M059J (cell line): ENCODE results near the gene PLCB4. TPM values are rescaled to one million over a fixed set of nuclear protein-coding genes. Genes with fewer than 3 reads are reported as not detected.
"Not testable (repeated sequence)": the region's sequence is repeated elsewhere in the genome, so short reads cannot be mapped to it uniquely, and the experiment has no call there.

Experiments used
- DNase-seq: peaks from one replicate; pipeline ENCODE4 v3.0.0-alpha.2; 2012; ENCODE audit warnings: low read depth
- total RNA-seq: library from RNA; depleted of rRNA; stranded (reverse); fragments of >200 nt; shearing (Covaris generic); gene quantifications from 2 replicates; pipeline ENCODE4 v1.2.3, GENCODE V29; 2014

Gene PLCB4
- total RNA-seq, 1 experiment from 2014 or later = 16.1 TPM

DNA sequence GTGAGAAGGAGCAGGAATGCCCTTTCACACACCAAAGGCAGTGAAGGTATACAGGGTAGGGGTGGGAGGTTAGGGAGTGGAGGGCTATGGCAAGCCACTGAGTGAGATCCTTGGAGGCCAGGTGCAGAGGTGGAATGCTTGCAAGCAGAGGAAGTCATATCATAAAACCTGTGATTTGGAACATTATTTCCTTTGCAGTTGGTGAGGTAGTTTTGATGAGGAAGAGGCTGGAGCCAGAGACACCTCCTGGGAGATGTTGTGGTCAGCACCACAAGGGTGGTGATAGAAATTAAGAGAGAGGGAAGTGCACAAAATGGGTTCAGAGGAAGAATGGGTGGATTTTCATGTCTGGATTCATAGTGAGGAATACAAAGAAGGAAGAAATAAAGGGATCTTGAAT lies 73.0 kb downstream of the PLCB4 start:
- DNase-seq = no peak

DNA sequence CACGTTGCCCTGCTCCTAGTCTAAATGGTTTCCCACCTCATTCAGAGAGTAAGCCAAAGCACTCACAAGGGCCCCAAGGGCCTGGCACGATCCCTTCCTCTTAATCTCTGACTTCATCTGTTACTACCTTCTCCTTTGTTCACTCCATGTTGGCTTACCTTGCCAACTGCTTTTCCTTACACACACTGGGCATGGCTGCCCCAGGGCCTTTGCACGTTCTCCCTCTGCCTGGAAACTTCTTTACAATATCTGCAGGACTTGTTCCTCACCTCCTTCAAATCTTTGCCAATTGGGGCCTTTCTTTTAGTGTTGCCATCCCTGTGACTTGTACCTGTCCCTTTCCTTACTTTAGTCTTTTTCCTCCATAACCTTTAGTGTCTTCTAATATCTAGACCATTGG lies 73.9 kb downstream of the PLCB4 start:
- no peak for DNase-seq

DNA sequence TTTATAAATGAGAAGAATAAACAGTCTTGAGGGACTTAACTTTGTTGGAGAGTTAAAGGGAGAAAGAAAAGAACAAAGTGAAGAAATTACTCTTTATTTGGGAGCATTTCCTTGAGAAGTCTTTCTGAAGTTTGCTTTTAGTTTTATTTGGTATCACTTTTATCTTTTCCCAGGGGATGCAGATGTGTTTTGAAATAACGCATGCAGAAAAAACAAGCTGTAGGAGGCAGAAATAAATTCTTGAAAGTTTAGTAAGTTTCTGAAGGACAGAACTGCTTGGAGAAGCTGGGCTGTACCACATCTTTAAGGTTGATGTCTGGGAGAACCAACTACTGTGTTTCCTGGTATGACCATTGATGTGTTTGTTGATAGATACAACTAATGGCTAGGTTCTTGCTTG lies 75.0 kb downstream of the PLCB4 start:
- no peak for DNase-seq

DNA sequence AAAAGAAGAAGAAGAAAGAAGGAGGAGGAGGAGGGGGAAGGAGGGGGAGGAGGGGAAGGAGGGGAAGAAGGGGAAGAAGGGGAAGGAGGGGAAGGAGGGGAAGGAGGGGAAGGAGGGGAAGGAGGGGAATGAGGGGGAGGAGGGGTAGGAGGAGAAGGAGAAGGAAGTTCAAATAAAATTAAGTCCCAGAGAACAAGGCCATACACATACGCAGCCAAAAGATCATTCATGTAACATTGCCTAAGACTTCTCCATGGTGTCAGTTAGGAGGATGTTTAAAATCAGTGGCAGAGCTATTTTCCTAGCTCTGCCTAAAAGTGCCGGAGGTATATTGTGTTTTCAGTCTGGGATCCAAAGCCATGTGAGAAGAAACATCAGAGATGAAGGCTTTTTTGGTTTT lies 75.8 kb downstream of the PLCB4 start:
- no peak for DNase-seq

DNA sequence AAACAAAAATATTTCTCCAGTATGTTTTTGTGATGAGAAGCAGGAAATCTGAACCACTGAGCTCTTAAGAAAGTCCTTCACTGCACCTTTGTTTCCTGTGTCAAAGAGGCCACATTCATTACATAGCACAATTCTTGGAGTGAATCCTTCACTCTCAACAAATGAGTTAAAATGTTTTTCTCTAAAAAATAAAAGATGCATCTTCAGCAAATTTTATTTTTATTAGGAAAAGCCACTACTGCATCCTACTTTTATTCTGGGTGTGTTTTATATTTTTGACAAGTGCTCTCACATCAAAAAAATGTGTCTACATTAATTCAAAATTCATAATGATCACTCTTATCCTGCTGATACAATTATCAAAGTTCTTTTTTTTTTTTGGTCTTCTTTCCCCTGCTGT lies 76.3 kb downstream of the PLCB4 start:
- DNase-seq = peak; percentile 24

DNA sequence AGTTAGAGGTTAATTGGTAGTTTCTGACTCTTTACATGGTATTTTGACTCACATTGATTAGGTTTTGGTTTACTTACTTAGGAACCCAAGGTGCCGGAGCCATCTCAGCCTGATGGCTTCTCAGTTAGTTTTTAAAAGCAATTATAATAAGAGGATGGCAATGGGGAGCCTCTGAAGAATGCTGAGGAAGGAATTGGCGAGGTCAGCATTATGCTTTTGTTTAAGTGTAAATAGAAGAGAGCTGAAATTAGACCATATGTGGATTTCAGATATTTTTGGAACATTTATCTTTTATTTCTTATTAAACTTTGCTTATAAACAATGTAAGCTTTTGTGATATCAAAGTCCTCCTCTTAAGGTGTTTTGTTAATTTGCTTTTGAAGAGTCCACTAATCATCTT lies 77.8 kb downstream of the PLCB4 start:
- DNase-seq = no peak

DNA sequence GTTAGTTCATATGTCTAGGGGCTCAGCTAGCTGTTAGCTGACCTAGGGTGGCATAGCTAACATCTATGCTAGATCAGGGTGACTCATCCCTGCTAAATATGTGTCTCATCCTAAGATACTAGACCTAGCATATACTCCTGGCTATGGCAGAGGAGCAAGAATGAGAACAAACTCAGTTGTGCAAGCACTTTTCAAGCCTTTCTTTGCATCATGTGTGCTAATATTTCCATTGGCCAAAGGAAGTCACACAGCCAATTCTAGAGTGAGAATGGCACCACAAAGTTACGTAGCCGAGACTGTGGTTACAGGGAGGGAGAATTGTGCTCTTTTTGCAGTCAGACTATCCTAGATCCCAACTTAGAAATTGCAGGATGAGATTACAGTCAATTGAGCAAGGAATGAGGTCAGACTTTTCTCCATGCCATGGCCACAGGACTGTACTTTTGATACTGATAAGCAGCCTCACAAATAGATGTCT lies 78.7 kb downstream of the PLCB4 start:
- DNase-seq = peak; percentile 79

DNA sequence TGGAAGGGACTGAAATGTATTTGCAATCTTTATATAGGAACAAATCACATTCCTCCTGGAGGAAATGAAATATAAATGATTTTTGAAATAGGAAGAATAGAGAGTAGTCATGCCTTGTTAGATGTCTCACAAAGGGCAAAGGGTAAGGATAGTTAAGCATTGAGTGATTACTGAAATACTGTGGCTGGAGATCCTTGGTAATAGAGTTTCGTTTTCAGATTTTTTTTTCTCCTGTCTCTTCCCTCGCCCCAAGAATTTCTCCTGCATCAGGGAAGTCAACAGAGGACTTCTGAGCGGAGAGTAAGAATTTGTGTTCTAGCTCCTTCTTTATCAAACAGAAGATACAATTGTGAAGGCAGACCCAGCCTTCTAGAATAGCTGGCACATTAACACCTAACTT lies 79.4 kb downstream of the PLCB4 start:
- DNase-seq = no peak

DNA sequence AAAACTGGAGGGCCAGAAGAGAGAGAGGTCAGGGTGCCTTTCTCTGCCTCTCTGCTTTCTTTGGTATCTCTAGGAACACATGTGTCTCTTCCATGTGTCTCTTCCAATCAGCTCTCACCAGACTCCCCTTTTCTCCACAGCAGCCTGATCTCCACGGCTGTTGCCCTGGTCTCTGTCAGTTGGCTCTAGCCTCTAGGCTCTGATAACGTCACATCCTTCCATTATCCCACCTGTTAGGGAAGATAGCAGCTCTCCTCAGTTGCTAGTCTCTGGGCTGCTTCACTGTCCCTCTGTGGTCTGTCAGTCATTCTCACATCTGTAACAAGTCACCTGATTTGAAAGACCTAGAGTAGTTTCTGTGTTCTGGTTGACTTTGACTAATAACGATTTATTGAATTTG lies 80.2 kb downstream of the PLCB4 start:
- no peak for DNase-seq

DNA sequence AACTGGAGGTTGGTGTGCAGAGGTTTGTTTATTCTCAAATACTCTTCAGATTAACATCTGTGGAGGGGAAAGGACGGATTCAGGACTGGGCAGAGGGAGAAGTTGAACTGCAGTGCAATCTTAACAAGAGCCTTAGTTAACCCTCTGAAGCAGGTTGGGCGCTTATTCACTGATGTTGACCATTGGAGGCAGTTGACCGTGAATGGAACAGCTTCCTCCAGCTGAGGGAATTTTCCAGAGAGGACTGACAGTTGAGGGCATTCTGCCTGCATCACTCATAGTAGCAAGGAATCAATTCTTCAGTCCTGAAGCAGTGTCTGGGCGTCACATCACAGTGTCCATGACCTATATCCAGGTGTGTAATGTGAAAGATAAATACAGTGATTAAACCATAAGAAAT lies 80.9 kb downstream of the PLCB4 start:
- no peak for DNase-seq

DNA sequence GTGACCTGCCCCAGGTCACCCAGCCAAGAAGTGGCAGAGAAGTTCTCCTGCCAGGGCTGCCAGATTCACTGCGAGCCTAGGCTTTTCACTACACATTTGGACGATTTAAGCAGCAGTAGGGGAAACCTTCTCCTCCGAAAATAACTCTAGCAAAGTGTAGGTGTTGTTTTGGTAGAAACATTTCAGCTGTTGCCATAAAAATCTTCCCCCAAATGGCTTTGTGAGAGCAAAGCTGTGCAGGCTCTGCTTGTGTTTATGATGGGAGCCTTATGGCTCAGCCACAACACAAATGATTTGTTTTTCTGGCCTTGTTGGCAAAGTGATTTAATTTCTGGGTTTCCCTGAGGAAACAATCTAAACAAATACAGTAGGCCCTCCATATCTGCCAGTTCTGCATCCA lies 81.8 kb downstream of the PLCB4 start:
- DNase-seq = no peak

DNA sequence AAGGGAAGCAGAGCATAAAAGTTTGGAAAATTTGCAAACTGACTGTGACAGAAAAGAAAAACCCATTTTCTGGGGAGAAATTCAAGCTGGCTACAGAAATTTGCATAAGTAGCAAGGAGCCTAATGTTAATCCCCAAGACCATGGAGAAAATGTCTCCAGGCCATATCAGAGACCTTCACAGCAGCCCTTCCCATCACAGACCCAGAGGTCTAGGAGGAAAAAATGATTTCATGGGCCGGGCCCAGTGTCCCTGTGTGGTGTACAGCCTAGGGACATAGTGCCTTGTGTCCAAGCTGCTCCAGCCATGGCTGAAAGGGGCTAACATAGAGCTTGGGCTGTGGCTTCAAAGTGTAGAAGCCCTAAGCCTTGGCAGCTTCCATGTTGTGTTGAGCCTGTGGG lies 83.3 kb downstream of the PLCB4 start:
- not testable (repeated sequence) for DNase-seq

DNA sequence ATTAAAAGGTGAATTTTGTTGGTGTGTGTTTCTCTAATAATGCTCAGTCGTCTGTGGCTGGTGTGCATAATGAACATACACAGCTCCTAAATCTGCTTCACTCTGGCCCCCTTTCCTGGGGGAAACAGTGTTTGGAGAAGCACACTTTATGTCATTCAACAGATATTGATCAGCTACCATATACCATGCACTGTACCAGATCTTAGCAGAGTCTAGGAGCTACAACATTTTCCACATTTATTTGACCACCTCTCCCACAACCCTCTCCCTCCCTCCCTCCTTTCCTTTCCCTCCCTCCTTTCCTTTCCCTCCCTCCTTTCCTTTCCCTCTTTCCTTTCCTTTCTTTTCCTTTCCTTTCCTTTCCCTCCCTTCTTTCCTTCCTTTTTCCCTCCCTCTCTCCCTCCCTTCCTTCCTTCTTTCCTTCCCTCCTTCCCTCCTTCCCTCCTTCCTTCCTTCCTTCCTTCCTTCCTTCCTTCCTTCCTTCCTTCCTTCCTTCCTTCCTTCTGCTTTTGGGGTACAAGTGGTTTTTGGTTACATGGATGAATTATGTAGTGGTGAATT lies 85.7 kb downstream of the PLCB4 start:
- DNase-seq = no peak

DNA sequence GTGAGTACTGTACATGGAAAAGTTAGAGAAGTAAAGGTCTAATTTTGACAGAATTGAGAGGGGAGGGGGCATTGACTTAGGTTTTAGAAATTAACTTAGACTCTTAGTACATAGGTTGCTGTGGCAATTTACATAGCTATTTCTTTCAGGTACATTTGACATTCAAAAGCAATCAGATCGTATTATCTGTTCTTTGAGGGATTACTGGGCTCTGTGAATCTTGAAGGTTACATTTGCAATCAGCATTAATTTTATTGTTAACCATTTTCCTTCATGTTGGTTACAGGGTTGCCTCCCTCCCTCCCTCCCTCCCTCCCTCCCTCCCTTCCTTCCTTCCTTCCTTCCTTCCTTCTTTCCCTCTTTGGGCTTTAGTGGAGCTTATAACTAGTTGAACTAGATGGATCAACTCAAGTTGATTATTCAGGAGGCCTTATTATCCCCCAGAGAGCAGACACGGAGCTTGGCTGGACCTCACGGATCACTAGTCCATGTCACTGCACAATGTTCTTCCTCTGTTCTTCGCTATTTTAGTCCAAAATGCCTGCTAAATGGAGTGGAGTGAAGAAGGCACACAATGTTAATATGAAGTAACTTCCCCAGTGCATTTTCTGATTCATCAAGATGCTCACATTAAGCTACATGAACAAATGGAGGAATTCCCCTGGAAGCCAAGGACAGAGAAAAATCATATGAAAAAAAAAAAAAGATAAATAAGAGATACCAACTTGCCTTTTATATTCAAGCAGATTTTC lies 87.8 kb downstream of the PLCB4 start:
- no peak for DNase-seq

DNA sequence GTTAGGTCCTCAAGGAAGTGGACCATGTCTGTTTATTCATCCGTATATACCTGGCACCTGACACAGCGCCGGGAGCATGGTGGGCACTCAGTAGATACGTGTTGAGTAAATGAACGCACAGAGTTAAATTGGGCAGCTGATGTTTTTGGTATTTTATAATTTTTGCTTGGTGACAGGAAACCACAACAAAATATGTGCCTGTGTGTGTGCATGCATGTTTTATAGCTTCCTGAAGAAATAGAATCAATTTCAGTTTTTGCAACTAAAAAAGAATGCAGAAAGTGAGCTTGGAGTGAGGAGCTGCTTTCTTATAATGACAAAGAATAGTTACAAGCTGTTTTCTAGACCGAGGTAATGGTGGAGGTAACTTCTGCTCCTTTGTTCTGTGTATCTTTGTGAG lies 91.4 kb downstream of the PLCB4 start:
- DNase-seq = peak; percentile 57

DNA sequence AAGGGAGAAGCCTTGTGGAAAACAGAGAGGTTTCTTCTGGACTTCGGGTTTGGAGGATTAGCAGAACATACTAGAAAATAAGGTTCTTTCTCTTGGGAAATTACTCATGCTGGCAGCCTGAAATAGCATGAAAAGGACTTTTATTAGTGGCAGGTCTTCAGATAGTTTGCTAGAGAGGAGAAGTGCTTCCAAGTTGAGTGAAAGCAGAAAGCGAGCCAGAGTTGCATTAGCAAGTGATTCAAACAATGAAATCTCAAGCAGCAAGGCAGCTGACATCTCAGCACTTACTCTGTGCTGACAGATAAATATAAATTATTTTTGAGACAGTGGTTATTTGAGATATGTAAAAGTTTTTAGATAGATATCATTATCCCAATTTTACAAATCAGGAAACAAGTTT lies 91.9 kb downstream of the PLCB4 start:
- DNase-seq = peak; percentile 41

DNA sequence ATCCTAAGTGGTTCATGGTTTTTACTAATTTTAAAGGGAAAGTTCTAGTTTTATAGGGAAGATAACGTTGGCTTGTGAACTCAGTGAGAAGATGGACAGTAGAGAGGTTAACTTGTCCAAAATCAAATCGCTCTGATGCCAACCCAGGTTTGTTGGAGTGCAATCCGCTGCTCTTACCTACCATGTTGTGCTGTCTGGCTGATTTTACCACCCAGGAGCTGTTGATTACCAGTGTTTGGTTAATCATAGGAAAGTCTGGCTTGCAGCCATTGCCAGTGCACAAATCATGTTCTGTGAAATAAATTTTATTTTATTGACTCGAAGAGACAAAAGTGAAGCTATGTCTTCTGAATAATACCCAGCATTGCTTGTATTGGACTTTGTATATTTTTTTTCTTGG lies 92.4 kb downstream of the PLCB4 start:
- DNase-seq = peak; percentile 20

DNA sequence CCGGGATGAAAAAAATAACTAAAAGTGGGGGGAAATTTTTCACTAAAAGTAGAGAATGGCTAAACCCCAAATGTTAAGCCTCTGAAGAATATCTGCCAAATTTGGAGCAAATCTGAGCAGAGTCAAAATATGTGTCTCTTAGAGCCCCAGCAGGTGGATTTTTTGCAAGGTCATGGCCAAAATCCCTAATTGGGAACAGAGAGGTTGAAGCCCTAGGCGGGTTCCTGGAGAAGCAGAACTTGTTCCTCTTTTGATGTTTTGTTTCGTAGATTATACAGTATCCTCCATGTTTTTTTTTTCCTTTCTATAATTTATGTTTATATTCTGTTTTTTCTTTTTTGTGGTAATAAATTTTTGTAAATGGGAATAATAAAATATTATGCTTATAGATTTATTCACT lies 94.4 kb downstream of the PLCB4 start:
- no peak for DNase-seq

DNA sequence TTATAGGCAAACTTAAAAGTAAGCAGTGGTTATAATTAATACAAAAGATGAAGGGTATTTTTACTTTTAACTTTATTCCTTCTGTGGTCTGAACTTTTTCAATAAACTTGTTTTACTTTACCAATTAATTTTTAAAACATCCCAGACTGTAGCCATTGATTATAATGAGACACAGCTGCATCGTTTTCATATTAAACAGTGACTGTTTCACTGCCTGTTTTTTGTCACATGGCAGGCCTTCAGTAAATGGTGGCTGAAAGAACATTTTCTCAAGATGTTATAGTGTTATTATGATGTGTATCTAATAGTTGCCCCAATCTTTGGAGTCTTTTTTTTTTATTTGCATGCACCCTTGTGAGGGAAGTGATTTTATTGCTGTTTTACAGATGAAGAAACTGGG lies 95.1 kb downstream of the PLCB4 start:
- no peak for DNase-seq

DNA sequence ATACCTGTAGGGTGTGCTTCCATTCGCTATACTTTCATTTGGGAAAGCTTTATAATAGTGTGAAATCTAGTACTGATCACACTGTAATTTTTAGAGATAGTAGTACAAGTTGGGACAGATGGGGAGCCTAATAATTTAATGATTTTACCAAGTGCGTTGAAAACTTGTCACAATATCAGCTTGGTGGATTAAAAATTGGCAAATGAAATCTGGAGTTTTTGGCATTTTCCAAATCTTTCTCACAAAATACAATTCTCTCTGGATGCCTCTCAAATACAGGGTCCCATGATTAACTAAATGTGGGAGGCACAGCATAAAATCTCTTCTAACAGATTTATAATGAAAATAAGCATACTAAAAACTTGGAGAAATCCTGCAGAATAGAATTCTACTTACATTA lies 96.4 kb downstream of the PLCB4 start:
- no peak for DNase-seq

DNA sequence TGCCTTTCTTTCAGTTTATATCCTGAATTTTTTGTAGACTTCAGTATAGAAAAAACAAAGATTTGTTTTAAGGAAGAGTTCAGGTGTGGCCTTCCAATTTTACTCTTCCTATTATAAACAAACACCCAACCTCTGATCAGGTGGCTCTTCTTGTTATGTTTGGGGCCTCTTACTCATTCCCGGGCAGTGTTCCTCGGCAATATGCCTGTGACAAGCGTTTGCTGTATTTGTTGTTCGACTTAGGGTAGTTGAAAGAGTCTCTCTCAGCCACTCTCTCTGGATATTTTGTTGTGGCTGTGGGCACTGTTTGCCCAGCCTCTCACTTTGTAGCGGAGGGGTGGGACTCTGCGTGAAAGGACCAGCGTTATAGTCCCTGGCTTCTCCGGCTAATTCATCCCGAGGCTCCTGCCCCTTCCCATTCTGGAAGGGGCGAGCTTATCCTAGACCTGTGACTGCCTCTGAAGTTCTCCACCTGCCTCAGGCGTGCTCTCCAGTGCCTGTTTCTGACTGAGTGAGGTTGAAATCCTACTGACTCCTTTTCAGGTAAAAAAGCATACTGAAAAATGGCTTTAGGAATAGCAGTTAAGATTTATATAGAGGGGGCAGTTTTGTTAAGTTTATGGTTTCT lies 97.4 kb downstream of the PLCB4 start:
- peak; percentile 63 for DNase-seq

DNA sequence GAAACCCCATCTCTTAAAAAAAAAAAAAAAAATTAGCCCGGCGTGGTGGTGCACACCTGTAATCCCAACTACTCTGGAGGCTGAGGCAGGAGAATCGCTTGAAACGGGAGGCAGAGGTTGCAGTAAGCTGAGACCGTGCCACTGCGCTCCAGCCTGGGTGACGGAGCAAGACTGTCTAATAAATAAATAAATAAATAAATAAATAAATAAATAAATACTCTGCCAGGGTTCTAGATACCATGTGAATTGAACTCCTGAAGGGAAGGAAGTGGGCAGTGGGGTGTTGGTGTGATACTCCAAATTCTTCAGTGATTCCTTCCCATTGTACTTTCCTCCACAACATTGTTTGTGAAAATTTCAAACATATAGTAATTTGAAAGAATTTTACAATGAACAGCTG lies 100.5 kb downstream of the PLCB4 start:
- DNase-seq = no peak

DNA sequence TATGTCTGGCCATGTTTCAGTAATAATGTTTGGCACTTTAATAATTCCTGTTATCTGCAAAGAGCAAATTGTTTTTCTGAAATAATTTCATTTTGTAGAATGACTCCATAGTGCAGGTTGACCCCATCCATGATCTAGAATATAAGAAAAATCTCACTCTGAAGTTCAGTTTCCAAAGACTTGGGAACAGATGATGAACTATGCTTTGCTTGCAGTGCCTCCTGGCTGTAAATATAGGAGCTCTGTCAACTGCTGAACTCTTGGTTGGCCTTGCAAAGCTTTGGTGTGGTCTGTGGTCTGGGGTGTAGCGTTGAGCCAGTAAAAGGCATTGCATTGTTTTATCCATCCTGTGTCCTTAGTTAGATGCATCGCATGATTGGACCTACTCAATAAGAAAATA lies 104.0 kb downstream of the PLCB4 start:
- DNase-seq = peak; percentile 68
